Peyer's patch (tissue), 4 donors: ENCODE results near the gene AHDC1. TPM values are rescaled to one million over a fixed set of nuclear protein-coding genes. Genes with fewer than 3 reads are reported as not detected.

Experiments
- DNase-seq, 3 donors: peaks; one replicate each; pipeline ENCODE4 v3.0.0-alpha.2; 2017 to 2019
- H3K27ac ChIP-seq, 4 donors: fragments of 200-600 bp; sonication (generic); one replicate each; pipeline ENCODE4 v1.5.1; 2016 to 2019
- H3K27me3 ChIP-seq, 2 donors: fragments of 200-600 bp; sonication (generic); one replicate each; pipeline ENCODE4 v1.5.1; 2019
- H3K36me3 ChIP-seq, 3 donors: fragments of 200-600 bp; sonication (generic); one replicate each; pipeline ENCODE4 v1.5.1; 2016 to 2019
- H3K4me1 ChIP-seq, 4 donors: fragments of 200-600 bp; sonication (generic); one replicate each; pipeline ENCODE4 v1.5.1; 2016 to 2019
- H3K4me3 ChIP-seq, 4 donors: fragments of 200-600 bp; sonication (generic); 1 replicate in 3 of 4; 2 replicates in 1 of 4; pipeline ENCODE4 v1.5.1; 2016 to 2019; ENCODE audit warnings: mild to moderate bottlenecking in 1 of 4
- H3K9me3 ChIP-seq, 4 donors: fragments of 200-600 bp; sonication (generic); one replicate each; pipeline ENCODE4 v1.5.1; 2016 to 2019; ENCODE audit warnings: mild to moderate bottlenecking in 1 of 4
- CTCF ChIP-seq, 6 experiments: fragments of 450-650 bp in 4 of 6; fragments of 200-600 bp in 2 of 6; sonication (generic) in 1 of 6; IDR thresholded peaks; one replicate each; pipeline ENCODE4 v1.5.1; 2017 to 2019; ENCODE audit warnings: antibody characterized with exemption in 6 of 6, mild to moderate bottlenecking in 3 of 6, moderate library complexity in 1 of 6
- POLR2A ChIP-seq, 2 donors: fragments of 450-650 bp; IDR thresholded peaks; one replicate each; pipeline ENCODE4 v1.5.1; 2017; ENCODE audit warnings: antibody characterized with exemption in 2 of 2, mild to moderate bottlenecking in 2 of 2, moderate library complexity in 2 of 2
- total RNA-seq, 4 donors: library from RNA; depleted of rRNA; stranded (reverse); fragments of >200 nt; gene quantifications; one replicate each; pipeline ENCODE4 v1.1.0, GENCODE V29; 2016

The AHDC1 gene
- total RNA-seq, 4 donors from 2014 or later, result 7.0 to 21.5 (median 12.0) TPM

- Histone ChIP-seq H3K9me3 (no peaks in the 10 kb centered on the region), H3K27me3 (no peaks in the 10 kb centered on the region), H3K36me3 (peaks cover 0 to 50% (median 0%) of the 10 kb centered on the region in 3 donors), H3K4me3 (no peak overlapping the region), H3K27ac (no peak overlapping the region), H3K4me1 (peaks cover 0 to 27% (median 0%) of the 10 kb centered on the region in 4 donors)
- no peak for TF ChIP-seq POLR2A (IDR thresholded peaks at IDR 0.05)
- TF ChIP-seq CTCF (IDR thresholded peaks at IDR 0.05), result no peak
- DNase-seq, result no peak
These were observed 55.6 kb downstream of the AHDC1 start for GRCh38 chr1:27548136-27548853.

GRCh38 chr1:27547220-27548116 lies 56.5 kb downstream of the AHDC1 start:
- Histone ChIP-seq H3K4me1 (peaks cover 0 to 35% (median 0%) of the 10 kb centered on the region in 4 donors), H3K4me3 (no peak overlapping the region), H3K27me3 (no peaks in the 10 kb centered on the region), H3K36me3 (peaks cover 0 to 50% (median 0%) of the 10 kb centered on the region in 3 donors), H3K9me3 (no peaks in the 10 kb centered on the region), H3K27ac (no peak overlapping the region)
- DNase-seq, result no peak
- TF ChIP-seq CTCF (IDR thresholded peaks at IDR 0.05) (peak in 1 of 6 experiments; percentile 2), POLR2A (IDR thresholded peaks at IDR 0.05) (no peak)

GRCh38 chr1:27545876-27546275 lies 58.1 kb downstream of the AHDC1 start:
- TF ChIP-seq CTCF (IDR thresholded peaks at IDR 0.05) (no peak), POLR2A (IDR thresholded peaks at IDR 0.05) (no peak)
- Histone ChIP-seq H3K27me3 (no peaks in the 10 kb centered on the region), H3K4me1 (peaks cover 0 to 45% (median 0%) of the 10 kb centered on the region in 4 donors), H3K36me3 (peaks cover 0 to 36% (median 0%) of the 10 kb centered on the region in 3 donors), H3K27ac (peak overlapping the region in 3 of 4 donors; percentile 38 to 81 (median 45)), H3K4me3 (no peak overlapping the region), H3K9me3 (no peaks in the 10 kb centered on the region)
- no peak for DNase-seq

GRCh38 chr1:27545271-27545670 lies 58.7 kb downstream of the AHDC1 start:
- peaks cover 0 to 30% (median 0%) of the 10 kb centered on the region in 3 donors for H3K36me3 ChIP-seq
- H3K9me3 ChIP-seq, result no peaks in the 10 kb centered on the region
- peak overlapping the region in 3 of 4 donors; percentile 33 to 81 (median 44) for H3K27ac ChIP-seq
- H3K4me1 ChIP-seq, result peaks cover 0 to 49% (median 0%) of the 10 kb centered on the region in 4 donors
- H3K4me3 ChIP-seq, result no peak overlapping the region
- DNase-seq, result no peak
- TF ChIP-seq CTCF (IDR thresholded peaks at IDR 0.05) (no peak), POLR2A (IDR thresholded peaks at IDR 0.05) (no peak)
- no peaks in the 10 kb centered on the region for H3K27me3 ChIP-seq

DNA sequence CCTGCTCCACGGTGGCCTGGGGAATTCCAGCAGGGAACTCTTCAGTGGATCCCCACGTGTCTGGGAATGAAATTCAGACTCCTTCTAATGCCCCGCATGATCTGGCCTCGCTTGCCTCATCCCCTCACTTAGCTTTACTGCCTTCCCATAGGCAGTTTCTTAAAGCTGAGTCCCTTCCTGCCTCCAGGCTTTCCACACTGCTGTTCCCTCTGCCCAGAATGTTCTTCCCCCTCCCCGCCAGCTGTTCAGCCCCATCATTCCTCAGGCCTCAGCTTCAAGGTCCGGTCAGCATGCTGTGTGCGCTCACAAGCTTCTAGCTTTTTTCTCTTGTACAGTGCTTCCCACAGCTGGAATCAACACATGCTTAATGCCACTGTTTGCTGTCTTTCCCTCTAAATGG lies 59.1 kb downstream of the AHDC1 start:
- Histone ChIP-seq H3K36me3 (peaks cover 0 to 26% (median 0%) of the 10 kb centered on the region in 3 donors), H3K9me3 (no peaks in the 10 kb centered on the region), H3K27me3 (no peaks in the 10 kb centered on the region), H3K4me1 (peaks cover 0 to 54% (median 0%) of the 10 kb centered on the region in 4 donors), H3K4me3 (no peak overlapping the region), H3K27ac (peak overlapping the region in 3 of 4 donors; percentile 33 to 81 (median 44))
- TF ChIP-seq CTCF (IDR thresholded peaks at IDR 0.05) (no peak), POLR2A (IDR thresholded peaks at IDR 0.05) (no peak)
- DNase-seq, result no peak
